ENCODE measurements around the gene LIPA. TPM values are rescaled to one million over a fixed set of nuclear protein-coding genes. Genes with fewer than 3 reads are reported as not detected.

Gene LIPA
- total and polyA plus RNA-seq, 4 donors, result 35.3 to 176 (median 75.9) TPM

- H3K4me3 ChIP-seq (ENCODE audit: low read depth in 1 of 3, low read length in 3 of 3), result no peak overlapping the region
- no peaks in the 10 kb centered on the region for H3K9me3 ChIP-seq (ENCODE audit: control insufficient read depth in 4 of 4, low read length in 3 of 4)
- TF ChIP-seq FOXA1 (IDR thresholded peaks at IDR 0.05) (no peak), FOXA2 (IDR thresholded peaks at IDR 0.05) (no peak), RXRA (IDR thresholded peaks at IDR 0.05) (no peak), TAF1 (conservative IDR thresholded peaks at IDR 0.05) (no peak), MAX (IDR thresholded peaks at IDR 0.05) (no peak), HNF4G (IDR thresholded peaks at IDR 0.05) (no peak), HNF4A (conservative IDR thresholded peaks at IDR 0.05) (no peak), ATF3 (IDR thresholded peaks at IDR 0.05) (no peak), NR2F2 (IDR thresholded peaks at IDR 0.05) (no peak), YY1 (IDR thresholded peaks at IDR 0.05) (no peak), RAD21 (IDR thresholded peaks at IDR 0.05) (no peak), CTCF (IDR thresholded peaks at IDR 0.05; ENCODE audit: low read depth, low read length, missing input control) (no peak), JUND (IDR thresholded peaks at IDR 0.05) (no peak), SP1 (IDR thresholded peaks at IDR 0.05) (no peak)
- H3K4me1 ChIP-seq (ENCODE audit: control insufficient read depth in 4 of 4, insufficient read depth in 4 of 4, low read length in 3 of 4), result peaks cover 7 to 53% (median 40%) of the 10 kb centered on the region in 4 donors
- no peak overlapping the region for H3K9ac ChIP-seq (ENCODE audit: low read depth in 1 of 2, low read length in 2 of 2)
- H3K36me3 ChIP-seq (ENCODE audit: control insufficient read depth in 4 of 4, insufficient read depth in 3 of 4, low read depth in 1 of 4, low read length in 3 of 4), result peaks cover 0 to 10% (median 2%) of the 10 kb centered on the region in 4 donors
- 52% methylated on average over 2 of the region's 2 CpGs for WGBS
- no peaks in the 10 kb centered on the region for H3K27me3 ChIP-seq (ENCODE audit: control insufficient read depth in 4 of 4, insufficient read depth in 4 of 4, low read length in 3 of 4)
- DNase-seq (ENCODE audit: low spot score), result no peak
- no peak overlapping the region for H3K27ac ChIP-seq (ENCODE audit: low read depth in 1 of 2, low read length in 2 of 2)
Measured at GRCh38 chr10:89221919-89222318, 29.7 kb downstream of the LIPA start.

GRCh38 chr10:89219513-89220218 lies 31.9 kb downstream of the LIPA start:
- Histone ChIP-seq H3K9me3 (ENCODE audit: control insufficient read depth in 4 of 4, low read length in 3 of 4) (no peaks in the 10 kb centered on the region), H3K27ac (ENCODE audit: low read depth in 1 of 2, low read length in 2 of 2) (peak overlapping the region in 1 of 2 donors; percentile 37), H3K27me3 (ENCODE audit: control insufficient read depth in 4 of 4, insufficient read depth in 4 of 4, low read length in 3 of 4) (no peaks in the 10 kb centered on the region), H3K9ac (ENCODE audit: low read depth in 1 of 2, low read length in 2 of 2) (no peak overlapping the region), H3K4me1 (ENCODE audit: control insufficient read depth in 4 of 4, insufficient read depth in 4 of 4, low read length in 3 of 4) (peaks cover 7 to 53% (median 40%) of the 10 kb centered on the region in 4 donors), H3K4me3 (ENCODE audit: low read depth in 1 of 3, low read length in 3 of 3) (no peak overlapping the region), H3K36me3 (ENCODE audit: control insufficient read depth in 4 of 4, insufficient read depth in 3 of 4, low read depth in 1 of 4, low read length in 3 of 4) (peaks cover 1 to 15% (median 8%) of the 10 kb centered on the region in 4 donors)
- WGBS, result 37% methylated on average over 4 of the region's 4 CpGs
- peak; percentile 92 for TF ChIP-seq YY1 (IDR thresholded peaks at IDR 0.05)
- peak; percentile 19 for TF ChIP-seq HNF4G (IDR thresholded peaks at IDR 0.05)
- peak; percentile 54 for TF ChIP-seq MAX (IDR thresholded peaks at IDR 0.05)
- no peak for TF ChIP-seq GABPA (IDR thresholded peaks at IDR 0.05 in 1 of 2, conservative IDR thresholded peaks at IDR 0.05 in 1 of 2)
- TF ChIP-seq EGR1 (IDR thresholded peaks at IDR 0.05; ENCODE audit: low read depth in 2 of 2), result no peak
- TF ChIP-seq NR2F2 (IDR thresholded peaks at IDR 0.05), result peak; percentile 84
- TF ChIP-seq ATF3 (IDR thresholded peaks at IDR 0.05), result peak; percentile 34
- TF ChIP-seq FOXA2 (IDR thresholded peaks at IDR 0.05), result no peak
- peak; percentile 64 for TF ChIP-seq ZBTB33 (IDR thresholded peaks at IDR 0.05)
- TF ChIP-seq SP1 (IDR thresholded peaks at IDR 0.05), result peak; percentile 81
- peak; percentile 84 to 87 for TF ChIP-seq HNF4A (conservative IDR thresholded peaks at IDR 0.05)
- TF ChIP-seq CTCF (IDR thresholded peaks at IDR 0.05; ENCODE audit: low read depth, low read length, missing input control), result no peak
- no peak for TF ChIP-seq REST (IDR thresholded peaks at IDR 0.05)
- TF ChIP-seq JUND (IDR thresholded peaks at IDR 0.05), result peak; percentile 42 to 53
- TF ChIP-seq RAD21 (IDR thresholded peaks at IDR 0.05), result peak; percentile 29 to 38
- no peak for TF ChIP-seq TAF1 (conservative IDR thresholded peaks at IDR 0.05)
- TF ChIP-seq RXRA (IDR thresholded peaks at IDR 0.05), result peak; percentile 94 to 96
- no peak for DNase-seq (ENCODE audit: low spot score)
